GM21515 (cell line): ENCODE data around the gene NIT2.
"Not testable (repeated sequence)": the region's sequence is repeated elsewhere in the genome, so short reads cannot be mapped to it uniquely, and the experiment has no call there.

Experiments used
- ATAC-seq: cut with Tn5 transposase; IDR thresholded peaks from one replicate; pipeline ENCODE4 v1.9.1; 2021; ENCODE audit not compliant: unreplicated experiment

Gene NIT2

GRCh38 chr3:100334488-100335351 is at the start of gene NIT2:
Gene NIT2 (plus strand): TSS chr3:100334757. CDS start chr3:100334792, 35 bp downstream.
- ATAC-seq, result peak; percentile 98

GRCh38 chr3:100288288-100288894 is 46.2 kb upstream of the NIT2 start:
- ATAC-seq, result no peak

- no peak for ATAC-seq
Measured at GRCh38 chr3:100289339-100289738, 45.2 kb upstream of the NIT2 start.

- ATAC-seq, result no peak
Measured at GRCh38 chr3:100295089-100295488, 39.5 kb upstream of the NIT2 start.

GRCh38 chr3:100297784-100298183 is 36.8 kb upstream of the NIT2 start:
- no peak for ATAC-seq

- ATAC-seq, result no peak
Measured at GRCh38 chr3:100299016-100299415, 35.5 kb upstream of the NIT2 start.

- no peak for ATAC-seq
Measured at GRCh38 chr3:100306695-100307094, 27.9 kb upstream of the NIT2 start.

GRCh38 chr3:100310355-100310965 is 24.1 kb upstream of the NIT2 start:
- no peak for ATAC-seq

GRCh38 chr3:100311011-100311410 is 23.5 kb upstream of the NIT2 start:
- ATAC-seq, result no peak

- ATAC-seq, result peak; percentile 79
Measured at GRCh38 chr3:100316641-100317069, 17.9 kb upstream of the NIT2 start.

- peak; percentile 63 for ATAC-seq
Measured at GRCh38 chr3:100317912-100318311, 16.6 kb upstream of the NIT2 start.

- ATAC-seq, result no peak
Measured at GRCh38 chr3:100319951-100320350, 14.6 kb upstream of the NIT2 start.

GRCh38 chr3:100324044-100324443 is 10.5 kb upstream of the NIT2 start:
- no peak for ATAC-seq

GRCh38 chr3:100325827-100326226 is 8.7 kb upstream of the NIT2 start:
- ATAC-seq, result no peak

GRCh38 chr3:100327377-100327776 is 7.2 kb upstream of the NIT2 start:
- not testable (repeated sequence) for ATAC-seq

GRCh38 chr3:100329800-100330489 is 4.6 kb upstream of the NIT2 start:
- no peak for ATAC-seq

GRCh38 chr3:100330651-100331050 is 3.9 kb upstream of the NIT2 start:
- no peak for ATAC-seq

GRCh38 chr3:100331660-100332059 is 2.9 kb upstream of the NIT2 start:
- ATAC-seq, result no peak

- ATAC-seq, result no peak
Measured at GRCh38 chr3:100333051-100333450, 1.5 kb upstream of the NIT2 start.

- peak; percentile 26 for ATAC-seq
Measured at GRCh38 chr3:100333970-100334487, 528 bp upstream of the NIT2 start.

GRCh38 chr3:100335434-100335833 is 877 bp downstream of the NIT2 start:
- peak; percentile 50 for ATAC-seq
